HG03095 (cell line): ENCODE results near the gene ASTN2.

ENCODE experiments used
- ATAC-seq: cut with Tn5 transposase; IDR thresholded peaks from one replicate; pipeline ENCODE4 v1.9.1; 2021; ENCODE audit warnings: moderate library complexity; ENCODE audit not compliant: unreplicated experiment

The ASTN2 gene

GRCh38 chr9:117414906-117415331, at the start of gene ASTN2:
ASTN2 (minus strand) TSS chr9:117415057; CDS start chr9:117414938, 119 bp downstream.
- no peak for ATAC-seq

DNA sequence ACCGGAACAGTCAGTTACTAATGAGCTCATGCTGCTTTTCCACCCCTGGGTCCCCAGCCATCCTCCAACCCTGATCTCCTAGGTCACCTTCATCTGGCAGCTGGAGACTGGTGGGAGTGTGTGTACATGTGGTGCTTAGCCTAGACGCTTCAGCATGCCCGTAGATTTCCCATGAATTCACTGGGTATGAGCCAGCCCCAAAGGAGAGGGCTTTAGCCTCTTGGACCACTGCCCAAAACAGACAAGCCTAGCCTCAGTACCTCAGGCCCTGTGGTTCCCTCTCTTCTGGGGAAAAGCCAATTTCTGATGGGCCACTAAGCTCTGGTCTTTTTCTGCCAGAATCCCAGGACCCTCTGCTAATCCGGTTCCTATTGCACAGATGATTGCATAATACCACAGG, 48.0 kb upstream of the ASTN2 start:
- ATAC-seq: no peak

DNA sequence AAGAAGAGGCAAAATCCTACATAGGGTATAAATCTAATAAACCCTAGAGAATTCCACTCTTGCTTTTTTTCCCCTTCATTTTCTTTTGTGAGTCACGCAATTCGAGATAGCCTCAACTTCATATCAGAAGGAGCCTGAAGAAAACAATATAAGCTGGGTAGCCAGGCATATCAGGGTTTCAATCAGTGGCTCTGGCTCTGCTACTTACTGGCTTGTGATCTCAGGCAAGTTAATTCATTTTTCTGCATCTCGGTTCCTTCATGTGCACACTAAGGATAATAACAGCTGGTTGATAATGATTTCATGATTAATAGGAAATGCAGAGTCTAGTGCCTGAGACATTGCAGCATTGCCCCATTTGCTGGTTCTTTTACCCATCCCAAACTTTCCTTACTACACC, 46.5 kb upstream of the ASTN2 start:
- ATAC-seq: no peak

- ATAC-seq: no peak
Measured at GRCh38 chr9:117460743-117461142, 45.9 kb upstream of the ASTN2 start.

GRCh38 chr9:117459913-117460312, 45.1 kb upstream of the ASTN2 start:
- no peak for ATAC-seq

GRCh38 chr9:117458066-117458465, 43.2 kb upstream of the ASTN2 start:
- ATAC-seq: no peak

DNA sequence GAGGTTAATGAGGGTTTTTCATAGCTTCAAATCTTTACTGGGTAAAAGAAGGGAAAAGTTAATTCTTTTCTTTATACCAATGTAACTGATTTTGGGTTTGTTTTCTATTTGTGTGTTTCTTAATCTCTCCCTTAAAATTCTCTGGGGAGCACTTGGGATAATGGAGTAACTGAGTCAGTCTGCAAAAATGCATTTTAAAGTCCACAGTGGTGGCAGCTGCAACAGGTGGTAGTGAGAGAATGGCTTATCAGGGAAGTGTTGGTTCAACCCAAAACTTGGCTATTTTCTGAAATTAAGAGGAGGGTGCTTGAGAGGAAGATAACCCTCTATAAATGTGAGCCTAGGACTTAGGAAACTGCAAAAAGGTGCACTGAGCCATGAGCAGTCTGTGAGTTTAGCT, 39.9 kb upstream of the ASTN2 start:
- ATAC-seq: no peak

DNA sequence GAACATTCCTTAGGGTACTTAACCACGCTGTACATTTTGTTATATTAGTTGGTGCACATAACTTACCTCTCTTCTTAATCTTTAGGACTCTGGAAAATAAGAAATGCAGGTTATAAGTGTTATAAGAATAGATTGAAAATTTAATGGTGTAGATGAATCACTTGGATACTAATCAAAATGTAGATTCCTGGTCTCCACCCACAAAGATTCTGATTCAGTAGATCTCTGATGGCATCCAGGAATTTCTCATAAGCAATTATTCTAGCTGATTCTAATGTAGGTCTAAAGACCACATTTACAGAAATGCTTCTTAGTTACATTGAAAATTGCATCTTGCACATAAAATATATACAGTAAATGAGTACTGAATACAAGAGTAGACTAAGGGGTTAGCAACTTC, 38.9 kb upstream of the ASTN2 start:
- no peak for ATAC-seq

GRCh38 chr9:117451311-117451710, 36.5 kb upstream of the ASTN2 start:
- no peak for ATAC-seq

DNA sequence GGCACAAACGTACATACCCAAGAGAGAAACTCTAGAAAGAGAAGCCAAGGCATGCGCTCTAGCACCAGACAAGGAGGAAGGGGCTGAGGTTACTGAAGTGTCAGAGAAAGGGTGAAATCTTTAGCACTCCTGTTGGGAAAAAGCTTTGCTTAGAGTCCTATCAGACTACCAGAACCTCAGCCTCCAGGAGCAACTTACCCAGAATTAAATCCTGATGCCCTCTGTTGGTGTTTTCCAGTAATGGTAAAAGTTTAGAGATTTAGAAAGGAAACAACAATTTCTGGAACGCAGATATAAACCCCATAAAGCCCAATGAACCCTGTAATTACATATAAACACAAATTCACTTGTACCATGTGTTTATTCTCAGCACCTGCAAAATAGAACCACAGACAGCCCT, 33.2 kb upstream of the ASTN2 start:
- no peak for ATAC-seq

DNA sequence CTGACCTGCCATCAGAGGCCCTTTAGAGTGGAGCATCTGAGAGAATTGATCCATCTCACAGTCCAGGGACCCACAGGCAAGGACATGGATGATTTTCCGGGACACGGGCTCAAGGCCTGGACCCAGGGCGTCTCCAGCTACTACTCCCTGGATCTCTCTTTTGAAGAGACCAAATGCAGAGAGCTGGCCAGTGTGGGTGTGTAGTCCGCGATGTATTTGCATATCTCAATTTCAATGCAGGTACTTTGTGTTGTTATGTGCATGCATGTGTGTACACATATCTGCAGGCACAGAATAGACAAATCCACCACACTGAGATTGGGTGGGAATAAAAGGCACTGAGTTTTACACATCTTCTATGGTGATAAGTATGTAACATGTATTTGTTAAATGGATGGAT, 30.8 kb upstream of the ASTN2 start:
- no peak for ATAC-seq

GRCh38 chr9:117444501-117444900, 29.6 kb upstream of the ASTN2 start:
- ATAC-seq: no peak

DNA sequence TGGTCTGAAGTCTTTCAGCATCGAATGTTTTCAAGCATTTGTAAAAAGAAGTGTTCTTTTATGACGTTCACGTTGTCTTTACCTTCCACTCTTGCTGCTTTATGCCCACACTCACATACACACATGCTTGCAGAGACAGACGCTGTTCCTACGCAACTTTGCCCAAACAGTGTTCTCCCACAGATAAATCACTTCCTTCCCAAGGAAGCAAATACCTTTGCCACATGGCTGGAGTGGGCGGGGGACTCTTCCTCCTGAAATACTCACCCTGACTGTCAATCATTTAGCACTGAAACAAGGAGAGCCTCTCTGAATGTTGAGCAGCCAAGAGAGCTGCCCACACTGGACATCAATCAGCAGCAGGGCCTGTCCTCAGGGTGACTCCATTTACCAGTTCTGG, 22.4 kb upstream of the ASTN2 start:
- no peak for ATAC-seq

DNA sequence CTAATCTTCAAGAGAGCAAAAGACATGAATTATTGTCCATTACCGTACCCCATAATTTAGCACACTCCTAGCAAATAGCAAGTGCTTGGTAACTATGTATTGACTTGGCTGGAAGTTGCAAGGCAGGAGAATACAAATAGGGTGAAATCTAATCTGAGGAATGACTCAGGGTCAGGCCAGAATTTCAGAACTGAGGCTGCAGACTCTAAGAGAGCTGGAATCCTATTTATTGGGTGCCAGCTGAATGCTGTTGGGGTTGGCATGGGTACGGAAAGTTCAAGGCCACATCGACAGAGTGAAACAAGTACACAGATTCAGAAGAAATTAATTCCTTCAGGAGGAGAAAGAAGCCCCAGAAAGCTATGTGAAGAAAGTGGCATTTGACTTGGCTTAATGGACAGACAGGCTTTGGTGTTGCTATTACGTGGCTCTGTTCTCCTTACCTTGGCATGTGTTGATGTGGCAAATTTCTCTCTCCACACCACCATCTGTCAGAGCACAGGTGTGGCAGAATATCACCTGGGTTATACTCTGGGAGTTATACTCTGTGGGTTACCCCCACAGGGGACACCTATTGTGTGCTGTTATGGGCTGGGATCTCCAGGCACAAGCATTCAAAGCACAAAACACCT, 20.9 kb upstream of the ASTN2 start:
- ATAC-seq: no peak

DNA sequence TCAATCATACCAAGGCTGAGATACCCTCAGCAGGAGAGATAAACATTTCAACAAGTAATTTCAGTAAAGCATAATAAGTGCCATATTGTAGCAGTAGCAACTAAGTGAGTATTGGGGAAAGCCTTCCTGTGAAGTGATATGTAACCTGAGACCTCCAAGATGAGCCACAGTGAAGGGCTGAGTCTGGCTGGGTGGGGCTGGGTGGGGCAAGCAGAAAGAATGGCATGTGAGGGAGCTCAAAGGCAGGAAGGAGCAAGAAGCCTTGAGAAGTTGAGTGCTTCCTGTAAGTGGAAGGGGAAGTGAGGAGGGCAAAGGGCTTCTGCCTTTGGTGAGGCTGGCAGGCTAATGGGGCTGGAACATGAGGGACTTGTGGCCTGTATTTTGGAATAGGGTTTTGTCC, 19.7 kb upstream of the ASTN2 start:
- no peak for ATAC-seq

- no peak for ATAC-seq
Measured at GRCh38 chr9:117430813-117431212, 16.0 kb upstream of the ASTN2 start.

GRCh38 chr9:117427357-117427913, 12.6 kb upstream of the ASTN2 start:
- no peak for ATAC-seq

DNA sequence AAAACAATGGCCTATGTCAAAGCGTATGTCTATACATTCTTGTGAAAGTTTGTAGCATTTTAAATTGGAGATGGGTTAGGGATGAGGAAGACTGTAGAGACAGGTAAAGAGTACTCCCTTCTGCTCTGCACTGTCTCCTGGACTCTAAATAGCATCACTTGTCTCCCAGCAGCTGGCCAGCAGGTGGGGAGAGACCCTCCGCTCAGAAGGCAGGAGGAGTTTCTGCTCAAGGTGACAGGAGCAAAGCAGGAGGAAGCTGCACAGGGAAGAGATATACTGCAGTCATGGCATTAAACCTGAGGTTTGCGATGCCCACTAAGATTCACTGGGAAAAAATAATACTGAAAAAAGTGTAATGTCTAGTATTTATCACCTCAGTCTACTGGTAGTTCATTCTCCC, 10.7 kb upstream of the ASTN2 start:
- no peak for ATAC-seq

DNA sequence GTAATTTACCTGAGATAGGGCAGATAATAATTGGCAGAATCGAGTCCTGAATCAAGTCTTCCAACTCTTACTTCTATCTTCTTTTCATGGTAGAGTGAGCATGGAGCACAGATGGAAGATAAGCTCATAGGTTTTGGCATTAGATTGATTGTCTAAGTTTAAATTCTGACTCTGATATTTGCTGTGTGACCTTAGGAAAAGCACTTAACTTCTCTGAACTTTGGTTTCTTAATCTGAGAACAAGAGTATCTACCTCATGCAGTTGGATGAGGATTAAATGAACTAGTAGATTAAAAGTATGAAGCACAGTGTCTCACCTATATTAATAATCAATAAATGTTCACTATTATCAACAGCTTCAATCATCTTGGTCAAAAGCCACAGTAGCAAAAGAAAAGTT, 9.4 kb upstream of the ASTN2 start:
- no peak for ATAC-seq

DNA sequence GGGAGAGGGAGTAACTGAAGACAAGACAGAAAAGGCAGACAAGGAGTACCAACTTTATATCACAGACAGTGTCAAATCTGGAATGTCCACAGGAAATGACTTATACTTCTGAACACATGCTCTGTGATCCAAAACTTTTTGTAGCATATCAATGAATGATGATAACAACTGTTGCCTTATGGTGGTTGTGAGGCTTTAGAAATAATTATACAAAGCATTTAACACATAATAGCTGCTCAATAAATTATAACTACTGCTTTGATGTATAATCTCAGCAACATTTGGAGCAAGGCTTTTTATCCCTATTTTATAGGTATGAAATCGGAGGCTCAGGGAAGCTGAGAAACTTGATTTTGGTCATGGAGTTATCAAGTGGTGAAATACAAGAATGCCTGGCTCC, 3.3 kb upstream of the ASTN2 start:
- no peak for ATAC-seq

DNA sequence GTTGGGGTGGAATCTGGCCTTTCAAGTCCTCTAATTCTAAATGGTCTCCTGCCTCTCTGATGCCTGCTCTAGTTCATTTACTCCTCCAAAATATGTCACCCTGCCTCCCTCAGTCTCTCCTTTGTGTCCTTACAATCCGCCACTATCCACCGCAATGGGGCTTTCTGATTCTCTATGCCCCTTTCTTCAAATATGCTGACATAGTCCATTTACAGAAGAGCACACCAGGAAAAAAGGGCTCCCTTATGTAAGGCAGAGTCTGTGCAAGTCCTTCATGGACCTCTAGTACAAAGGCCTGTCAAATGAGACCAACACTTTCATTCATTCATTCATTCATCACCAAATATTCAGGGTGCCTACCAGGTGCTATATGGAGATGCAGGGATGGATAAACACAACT, 2.0 kb upstream of the ASTN2 start:
- ATAC-seq: no peak

- no peak for ATAC-seq
Measured at GRCh38 chr9:117415358-117415914, 579 bp upstream of the ASTN2 start.
